Type B pancreatic cell (in vitro differentiated cells): ENCODE measurements around the gene NANOS2. TPM values are rescaled to one million over a fixed set of nuclear protein-coding genes. Genes with fewer than 3 reads are reported as not detected.
A peak's percentile ranks its signal among the peaks of the same experiment; 100 is the strongest.
"Not testable (repeated sequence)": the region's sequence is repeated elsewhere in the genome, so short reads cannot be mapped to it uniquely, and the experiment has no call there.

Experiments used
- DNase-seq: peaks from one replicate; pipeline ENCODE4 v3.0.0; 2021; ENCODE audit warnings: mixed read lengths; ENCODE audit not compliant: unreplicated experiment; ENCODE audit errors: extremely low spot score
- H3K27ac Mint-ChIP-seq: 2 replicates; pipeline ENCODE4 v1.8.0; 2021; ENCODE audit warnings: mild to moderate bottlenecking, mixed read lengths
- H3K27me3 Mint-ChIP-seq: 2 replicates; pipeline ENCODE4 v1.8.0; 2021; ENCODE audit warnings: mixed read lengths
- H3K36me3 Mint-ChIP-seq: 2 replicates; pipeline ENCODE4 v1.8.0; 2021; ENCODE audit warnings: mixed read lengths
- H3K4me1 Mint-ChIP-seq: one replicate; pipeline ENCODE4 v1.8.0; 2021; ENCODE audit warnings: mixed read lengths; ENCODE audit not compliant: unreplicated experiment
- H3K4me3 Mint-ChIP-seq: 2 replicates; pipeline ENCODE4 v1.8.0; 2021; ENCODE audit warnings: mild to moderate bottlenecking, mixed read lengths
- H3K9me3 Mint-ChIP-seq: 2 replicates; pipeline ENCODE4 v1.8.0; 2021; ENCODE audit warnings: mixed read lengths
- CTCF ChIP-seq: fragments of 200-600 bp; sonication (generic); conservative IDR thresholded peaks from 2 replicates; pipeline ENCODE4 v1.5.0; 2021; ENCODE audit warnings: antibody characterized with exemption, mild to moderate bottlenecking
- total RNA-seq: library from RNA; stranded (reverse); gene quantifications from 2 replicates; pipeline ENCODE4 v1.2.1, GENCODE V29; 2021; ENCODE audit warnings: low replicate concordance

NANOS2 gene
- total RNA-seq, 1 donor from 2014 or later, result not detected

DNA sequence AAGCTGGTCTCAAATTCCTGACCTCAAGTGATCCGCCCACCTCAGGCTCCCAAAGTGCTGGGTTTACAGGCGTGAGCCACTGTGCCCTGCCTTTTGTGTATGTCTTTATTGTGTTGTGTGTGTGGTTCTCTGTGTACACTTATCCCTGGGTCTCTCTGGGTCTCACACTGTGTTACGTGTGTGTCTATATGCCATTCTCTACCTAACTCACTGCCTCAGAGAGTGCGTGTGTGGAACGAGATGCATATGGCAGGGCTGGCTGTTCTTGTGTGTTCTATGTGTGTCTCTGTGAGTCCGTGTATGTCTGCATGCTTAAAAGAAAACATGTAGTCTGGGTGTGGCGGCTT lies 40.0 kb downstream of the NANOS2 start:
- Mint-ChIP-seq H3K4me3 (no peak overlapping the region), H3K36me3 (no peaks in the 10 kb centered on the region), H3K4me1 (peaks cover 25% of the 10 kb centered on the region), H3K27me3 (peaks cover 10% of the 10 kb centered on the region), H3K27ac (peak overlapping the region; percentile 13), H3K9me3 (no peaks in the 10 kb centered on the region)
- DNase-seq, result no peak
- TF ChIP-seq CTCF, result no peak

DNA sequence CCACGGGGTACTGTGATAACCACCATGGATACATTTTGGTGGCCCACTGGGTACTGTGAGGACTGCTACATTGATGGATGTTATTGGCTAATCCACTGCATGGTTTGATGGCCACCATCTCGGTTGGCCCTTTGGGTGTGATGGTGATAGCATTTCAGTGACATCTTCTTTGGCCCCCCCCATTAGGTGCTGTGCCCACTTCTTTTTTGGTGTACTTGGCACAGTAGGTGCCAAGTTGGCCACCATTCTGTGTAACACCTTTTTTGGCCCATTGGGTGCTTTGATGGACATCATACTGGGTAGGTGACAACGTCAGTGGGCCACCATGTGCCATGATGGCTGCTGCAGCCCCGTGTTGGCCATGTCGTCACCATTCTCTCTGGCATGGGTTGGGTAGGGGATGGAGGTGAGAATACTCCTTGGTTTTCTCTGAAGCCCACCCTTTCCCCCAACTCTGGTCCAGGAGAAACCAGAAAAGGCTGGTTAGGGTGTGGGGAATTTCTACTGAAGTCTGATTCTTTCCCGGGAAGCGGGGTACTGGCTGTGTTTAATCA lies 41.3 kb downstream of the NANOS2 start:
- TF ChIP-seq CTCF, result no peak
- no peaks in the 10 kb centered on the region for H3K9me3 Mint-ChIP-seq
- peaks cover 5% of the 10 kb centered on the region for H3K27me3 Mint-ChIP-seq
- H3K36me3 Mint-ChIP-seq, result no peaks in the 10 kb centered on the region
- no peak for DNase-seq
- H3K27ac Mint-ChIP-seq, result no peak overlapping the region
- H3K4me1 Mint-ChIP-seq, result peaks cover 19% of the 10 kb centered on the region
- no peak overlapping the region for H3K4me3 Mint-ChIP-seq

GRCh38 chr19:45872095-45872919 lies 42.3 kb downstream of the NANOS2 start:
- peaks cover 17% of the 10 kb centered on the region for H3K4me1 Mint-ChIP-seq
- DNase-seq, result no peak
- no peak overlapping the region for H3K4me3 Mint-ChIP-seq
- TF ChIP-seq CTCF, result no peak
- H3K27me3 Mint-ChIP-seq, result peaks cover 13% of the 10 kb centered on the region
- H3K27ac Mint-ChIP-seq, result no peak overlapping the region
- no peaks in the 10 kb centered on the region for H3K36me3 Mint-ChIP-seq
- no peaks in the 10 kb centered on the region for H3K9me3 Mint-ChIP-seq

DNA sequence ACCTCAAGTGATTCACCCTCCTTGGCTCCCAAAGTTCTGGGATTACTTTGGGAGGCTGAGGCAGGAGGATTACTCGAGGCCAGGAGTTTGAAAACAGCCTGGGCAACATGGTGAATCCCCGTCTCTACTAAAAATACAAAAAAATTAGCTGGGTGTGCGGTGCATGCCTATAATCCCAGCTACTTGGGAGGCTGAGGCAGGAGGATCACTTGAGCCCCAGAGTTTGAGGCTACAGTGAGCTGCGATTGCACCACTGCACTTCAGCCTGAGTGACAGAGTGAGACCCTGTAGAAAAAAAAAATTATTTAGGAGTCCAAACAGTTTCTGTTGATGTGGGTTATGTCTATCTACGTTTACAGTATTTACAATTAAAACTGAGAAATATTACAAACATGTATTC lies 43.8 kb downstream of the NANOS2 start:
- Mint-ChIP-seq H3K4me3 (no peak overlapping the region), H3K9me3 (no peaks in the 10 kb centered on the region), H3K4me1 (peaks cover 9% of the 10 kb centered on the region), H3K27ac (no peak overlapping the region), H3K36me3 (no peaks in the 10 kb centered on the region), H3K27me3 (peaks cover 23% of the 10 kb centered on the region)
- no peak for TF ChIP-seq CTCF
- DNase-seq, result no peak

- peaks cover 53% of the 10 kb centered on the region for H3K27me3 Mint-ChIP-seq
- not testable (repeated sequence) for DNase-seq, H3K4me1 Mint-ChIP-seq, H3K4me3 Mint-ChIP-seq, H3K27ac Mint-ChIP-seq, H3K9me3 Mint-ChIP-seq, H3K36me3 Mint-ChIP-seq
Observed at GRCh38 chr19:45867241-45867640, 47.3 kb downstream of the NANOS2 start.

DNA sequence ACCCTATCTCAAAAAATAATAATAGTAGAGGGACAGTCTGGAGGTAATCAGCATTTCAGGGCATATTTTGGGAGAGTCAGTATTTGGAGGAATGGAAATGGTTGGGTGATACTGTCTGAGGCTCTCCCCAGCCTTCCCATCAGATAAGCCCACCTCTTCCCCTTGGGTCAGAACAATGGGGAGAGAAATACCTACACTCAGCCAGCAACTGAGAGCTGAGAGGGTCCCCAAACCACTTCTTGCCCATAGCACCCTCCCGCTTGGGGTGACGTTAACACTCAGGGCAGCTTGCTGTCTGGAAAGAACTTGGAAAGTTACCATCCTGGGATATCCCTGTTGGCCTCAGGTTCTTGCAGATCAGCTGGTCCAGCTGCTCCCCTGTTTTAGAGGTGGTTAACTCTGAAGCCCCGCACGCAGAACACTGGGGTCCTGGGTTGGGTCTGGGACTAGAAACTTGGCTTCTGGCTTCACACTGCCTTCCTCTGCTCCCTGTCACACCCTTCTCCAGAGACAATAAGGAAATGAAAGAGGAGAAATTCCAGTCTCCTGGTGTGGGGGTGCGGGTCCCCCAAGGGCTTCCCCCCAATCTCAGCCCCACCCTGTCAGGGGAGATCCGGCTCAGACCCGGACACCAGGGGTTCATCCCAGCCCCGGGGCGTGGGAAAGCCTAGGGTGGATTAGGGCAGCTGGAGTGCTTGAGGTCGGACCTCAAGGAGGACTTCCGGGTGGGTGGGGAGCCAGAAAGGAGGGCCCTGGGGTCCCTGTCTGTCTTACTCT lies 48.0 kb downstream of the NANOS2 start:
- TF ChIP-seq CTCF, result no peak
- Mint-ChIP-seq H3K27ac (no peak overlapping the region), H3K9me3 (no peaks in the 10 kb centered on the region), H3K36me3 (no peaks in the 10 kb centered on the region), H3K4me1 (peaks cover 8% of the 10 kb centered on the region), H3K4me3 (no peak overlapping the region), H3K27me3 (peaks cover 54% of the 10 kb centered on the region)
- no peak for DNase-seq
